Stimulated activated CD4-positive, alpha-beta T cell treated with anti-CD3 and anti-CD28 coated beads, Interleukin-1b, Interleukin-23, amount 100 ng/mL, for 4 hours (primary cell): ENCODE measurements around the gene SLC2A14.
"Not testable (repeated sequence)": the region's sequence is repeated elsewhere in the genome, so short reads cannot be mapped to it uniquely, and the experiment has no call there.

Experiments
- DNase-seq, 2 donors: peaks; one replicate each; pipeline ENCODE4 v3.0.0-alpha.2; 2020; ENCODE audit warnings: low read depth in 2 of 2

SLC2A14 gene

DNA sequence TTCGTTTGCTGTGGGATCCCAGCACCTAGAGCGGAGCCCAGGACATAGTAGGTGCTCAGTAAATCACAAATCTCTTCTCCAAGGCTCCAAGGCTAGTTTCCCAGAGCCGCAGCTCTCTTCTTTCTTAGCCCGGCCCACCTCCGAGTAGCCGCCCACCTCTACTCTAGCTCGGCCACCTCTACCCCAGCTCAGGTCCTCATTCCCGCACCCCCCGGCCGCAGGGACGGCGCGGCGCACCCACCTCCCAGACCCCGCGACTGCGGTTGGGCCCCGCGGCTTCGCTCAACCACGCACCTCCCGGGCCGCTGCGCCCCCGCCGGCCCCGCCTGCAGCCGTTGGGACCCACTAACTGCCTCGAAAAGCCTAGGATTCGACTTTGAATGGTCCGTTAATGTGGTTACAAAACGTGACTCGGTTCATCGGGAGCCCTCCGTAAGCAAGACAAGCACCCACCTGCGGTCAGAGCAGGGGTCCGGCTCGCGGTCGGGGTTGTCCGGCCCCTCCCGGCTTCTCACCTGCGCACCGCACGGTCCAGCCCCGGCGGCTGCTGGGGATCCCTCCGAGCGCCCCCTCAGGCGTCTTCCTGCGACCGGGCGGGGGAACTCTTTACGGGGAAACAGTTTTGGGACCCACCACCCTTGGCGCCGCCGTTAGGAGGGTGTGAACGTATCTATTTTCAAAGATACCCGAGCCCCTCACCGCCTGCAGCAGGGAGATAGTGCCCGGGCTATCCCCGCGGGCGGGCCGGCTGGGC, at the start of gene SLC2A14:
TSS of gene SLC2A14 (minus strand) at position 350 of the 754 bp plus-strand sequence. CDS start 3,035 bp downstream, outside the sequence.
- no peak for DNase-seq

- DNase-seq, result not testable (repeated sequence)
These were observed 48.5 kb upstream of the SLC2A14 start for GRCh38 chr12:7921181-7921580.

DNA sequence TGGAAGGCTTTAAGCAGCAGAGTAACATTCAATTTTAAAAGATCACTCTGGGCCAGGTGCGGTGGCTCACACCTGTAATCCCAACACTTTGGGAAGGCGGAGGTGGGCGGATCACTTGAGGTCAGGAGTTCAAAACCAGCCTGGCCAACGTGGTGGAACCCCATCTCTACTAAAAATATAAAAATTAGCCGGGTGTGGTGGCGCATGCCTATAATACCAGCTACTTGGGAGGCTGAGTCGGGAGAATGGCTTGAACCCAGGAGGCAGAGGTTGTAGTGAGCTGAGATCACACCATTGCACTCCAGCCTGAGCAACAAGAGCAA, 45.5 kb upstream of the SLC2A14 start:
- not testable (repeated sequence) for DNase-seq

- no peak for DNase-seq
These were observed 44.9 kb upstream of the SLC2A14 start for GRCh38 chr12:7917392-7918267.

DNA sequence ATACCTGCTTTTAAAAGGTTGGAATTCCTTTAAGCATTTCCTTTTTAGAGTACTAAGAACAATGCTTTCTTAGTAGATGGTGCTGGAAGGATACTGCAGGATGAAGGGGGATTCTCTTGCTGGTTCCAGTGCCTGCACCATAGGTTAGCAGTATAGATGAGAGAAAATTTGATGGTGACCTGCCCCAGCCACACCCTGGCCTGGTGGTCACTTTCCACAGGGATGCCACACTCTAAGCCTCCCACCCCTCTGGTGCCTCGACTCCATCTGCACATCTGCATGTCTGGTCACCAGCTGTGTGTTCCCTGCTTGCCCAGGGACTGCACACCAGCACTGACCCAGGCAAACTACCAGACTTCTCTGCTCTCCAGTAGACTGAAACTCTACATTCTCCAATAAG, 44.2 kb upstream of the SLC2A14 start:
- no peak for DNase-seq

GRCh38 chr12:7915661-7916403, 43.1 kb upstream of the SLC2A14 start:
- DNase-seq, result no peak

DNA sequence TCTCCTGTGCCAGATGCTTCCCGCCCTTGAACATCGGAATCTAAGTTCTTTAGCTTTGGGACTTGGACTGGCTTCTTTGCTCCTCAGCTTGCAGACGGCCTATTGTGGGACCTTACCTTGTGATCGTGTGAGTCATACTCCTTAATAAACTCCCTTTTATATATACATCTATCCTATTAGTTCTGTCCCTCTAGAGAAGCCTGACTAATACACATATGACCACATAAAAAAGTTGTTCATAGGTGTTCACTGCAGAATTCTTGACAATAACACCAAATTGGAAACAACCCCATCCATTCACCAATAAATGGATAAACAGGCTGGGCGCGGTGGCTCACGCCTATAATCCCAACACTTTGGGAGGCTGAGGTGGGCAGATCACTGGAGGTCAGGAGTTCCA, 37.4 kb upstream of the SLC2A14 start:
- not testable (repeated sequence) for DNase-seq

DNA sequence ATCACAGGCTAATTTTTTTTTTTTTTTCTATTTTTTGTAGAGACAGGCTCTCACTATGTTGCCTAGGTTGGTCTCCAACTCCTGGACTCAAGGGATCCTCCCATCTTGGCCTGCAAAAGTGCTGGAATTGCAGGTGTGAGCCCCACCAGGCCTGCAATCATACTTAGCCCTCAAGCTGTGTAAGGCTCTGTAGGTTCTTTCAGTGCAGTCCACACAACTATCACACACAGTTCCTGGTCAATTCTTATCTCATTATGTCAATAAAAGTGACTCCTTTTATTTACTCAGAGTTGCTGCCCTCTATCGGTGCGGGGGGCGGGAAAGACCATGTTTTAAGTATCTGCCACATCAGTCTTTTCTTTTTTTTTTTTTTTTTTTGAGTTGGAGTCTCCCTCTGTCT, 34.3 kb upstream of the SLC2A14 start:
- peak in 1 of 2 donors; percentile 18 for DNase-seq

- DNase-seq, result not testable (repeated sequence)
These were observed 33.6 kb upstream of the SLC2A14 start for GRCh38 chr12:7906303-7906702.

GRCh38 chr12:7905600-7906125, 32.9 kb upstream of the SLC2A14 start:
- DNase-seq, result not testable (repeated sequence)

DNA sequence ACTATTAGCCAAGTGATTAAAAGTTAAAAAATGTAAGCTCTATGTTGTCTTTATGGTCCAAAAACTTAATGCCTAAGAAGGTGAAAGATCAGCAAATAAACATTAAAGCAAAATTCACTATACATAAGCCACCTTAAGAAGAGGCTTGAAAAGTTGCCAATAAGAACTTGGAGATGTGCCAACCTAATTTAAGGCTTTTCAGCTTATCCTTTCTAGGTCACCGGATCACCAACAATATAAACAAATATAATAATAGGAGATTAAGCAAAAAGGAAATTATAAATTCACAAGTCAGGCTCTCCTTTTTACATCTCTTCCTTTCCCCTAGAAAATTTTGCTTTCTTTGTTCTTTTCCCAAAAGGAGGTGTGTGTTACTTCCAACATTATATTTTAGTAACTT, 32.4 kb upstream of the SLC2A14 start:
- DNase-seq, result no peak

DNA sequence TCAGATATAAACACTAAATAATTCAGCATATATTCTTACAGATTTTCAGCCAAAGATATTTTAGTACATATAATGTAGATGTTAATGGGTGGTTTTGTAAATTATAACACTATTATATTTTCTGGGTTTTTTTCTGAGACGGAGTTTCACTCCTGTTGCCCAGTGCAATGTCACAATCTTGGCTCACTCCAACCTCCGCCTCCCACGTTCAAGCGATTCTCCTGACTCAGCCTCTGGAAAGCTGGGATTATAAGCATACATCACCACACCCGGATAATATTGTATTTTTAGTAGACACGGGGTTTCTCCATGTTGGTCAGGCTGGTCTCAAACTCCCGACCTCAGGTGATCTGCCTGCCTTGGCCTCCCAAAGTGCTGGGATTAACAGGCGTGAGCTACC, 29.7 kb upstream of the SLC2A14 start:
- DNase-seq, result not testable (repeated sequence)

DNA sequence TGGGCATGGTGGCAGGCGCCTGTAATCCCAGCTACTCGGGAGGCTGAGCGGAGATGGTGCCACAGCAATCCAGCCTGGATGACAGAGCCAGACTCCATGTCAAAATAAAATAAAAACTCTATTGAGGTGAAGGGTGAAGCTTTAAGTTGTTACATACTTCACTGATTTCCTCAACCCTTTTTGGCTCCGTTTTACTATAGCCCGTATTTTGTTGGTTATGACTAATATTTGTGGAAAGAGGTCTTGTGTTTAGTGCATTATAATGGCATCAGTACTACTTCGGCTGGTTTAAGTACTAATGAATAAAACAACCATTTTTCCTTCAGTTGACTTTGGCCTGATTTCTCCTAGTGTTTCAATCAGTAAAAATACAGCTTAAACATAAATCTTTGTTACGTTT, 27.0 kb upstream of the SLC2A14 start:
- DNase-seq, result no peak

DNA sequence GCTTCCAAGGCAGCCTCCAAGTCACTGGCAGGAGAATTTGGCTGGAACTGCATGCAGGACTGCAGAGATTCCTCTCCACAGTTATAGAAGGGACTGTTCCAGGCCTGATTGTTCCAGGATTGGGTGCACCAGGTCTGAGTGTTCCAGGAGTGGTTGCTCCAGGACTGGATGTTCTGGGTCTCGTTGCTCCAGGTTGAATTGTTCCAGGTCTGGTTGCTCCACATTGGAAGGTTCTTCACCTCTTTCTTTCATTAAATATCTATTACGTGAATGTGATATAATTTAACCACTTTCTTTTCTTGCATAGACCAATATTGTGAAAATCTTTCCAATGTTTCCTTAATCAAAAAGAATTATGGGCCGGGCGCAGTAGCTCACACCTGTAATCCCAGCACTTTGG, 24.0 kb upstream of the SLC2A14 start:
- DNase-seq, result not testable (repeated sequence)

DNA sequence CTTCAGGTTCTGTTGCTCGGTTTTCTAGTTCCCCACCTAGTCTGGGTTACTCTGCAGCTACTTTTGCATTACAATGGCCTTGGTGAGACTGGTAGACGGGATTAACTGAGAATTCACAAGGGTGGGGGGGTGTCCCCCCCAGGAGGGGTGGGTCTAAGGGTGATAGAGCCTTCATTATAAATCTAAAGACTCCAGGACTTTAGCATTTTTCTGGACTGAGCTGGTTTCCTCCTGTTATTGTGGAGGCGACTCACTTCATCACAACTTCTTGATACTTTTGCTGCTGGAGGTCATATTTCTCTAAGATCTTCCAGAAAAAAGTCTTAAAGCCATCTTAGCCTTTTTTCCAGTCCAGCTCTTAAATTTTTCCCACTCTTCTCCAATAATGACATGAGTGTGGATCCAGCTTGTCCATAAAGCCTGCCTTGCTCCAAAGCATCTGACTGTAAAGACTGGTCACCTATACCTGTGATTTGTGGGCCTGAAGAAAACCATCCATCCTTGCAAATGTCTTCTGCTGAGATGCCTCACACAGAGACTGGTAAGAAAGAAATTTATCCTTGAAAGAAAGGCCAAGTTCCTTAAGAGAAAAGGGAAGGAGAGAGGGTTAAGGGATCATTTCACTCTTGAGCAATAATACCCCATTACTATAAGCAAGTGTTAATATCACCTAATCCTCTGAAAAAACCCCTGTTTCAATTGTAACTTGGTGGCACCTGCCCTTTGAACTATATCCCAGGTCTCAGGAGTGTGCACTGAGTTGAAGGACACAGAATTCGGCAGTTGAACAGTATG, 19.7 kb upstream of the SLC2A14 start:
- no peak for DNase-seq

- DNase-seq, result no peak
These were observed 12.0 kb upstream of the SLC2A14 start for GRCh38 chr12:7884689-7885088.

GRCh38 chr12:7881736-7882120, 9.0 kb upstream of the SLC2A14 start:
- DNase-seq, result not testable (repeated sequence)

GRCh38 chr12:7880952-7881735, 8.4 kb upstream of the SLC2A14 start:
- DNase-seq, result not testable (repeated sequence)

DNA sequence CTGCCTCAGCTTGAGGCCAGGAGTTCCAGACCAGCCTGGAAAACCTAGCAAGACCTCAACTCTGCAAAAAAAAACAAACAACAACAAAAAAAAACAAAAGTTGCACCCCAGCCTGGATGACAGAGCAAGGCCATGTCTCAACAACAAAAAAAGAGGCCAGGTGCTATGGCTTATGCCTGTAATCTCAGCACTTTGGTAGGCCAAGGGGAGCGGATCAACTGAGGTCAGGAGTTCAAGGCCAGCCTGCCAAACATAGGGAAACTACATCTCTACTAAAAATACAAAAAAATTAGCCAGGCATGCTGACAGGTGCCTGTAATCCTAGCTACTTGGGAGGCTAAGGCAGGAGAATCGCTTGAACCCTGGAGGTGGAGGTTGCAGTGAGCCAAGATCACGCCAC, 6.5 kb upstream of the SLC2A14 start:
- DNase-seq, result no peak

DNA sequence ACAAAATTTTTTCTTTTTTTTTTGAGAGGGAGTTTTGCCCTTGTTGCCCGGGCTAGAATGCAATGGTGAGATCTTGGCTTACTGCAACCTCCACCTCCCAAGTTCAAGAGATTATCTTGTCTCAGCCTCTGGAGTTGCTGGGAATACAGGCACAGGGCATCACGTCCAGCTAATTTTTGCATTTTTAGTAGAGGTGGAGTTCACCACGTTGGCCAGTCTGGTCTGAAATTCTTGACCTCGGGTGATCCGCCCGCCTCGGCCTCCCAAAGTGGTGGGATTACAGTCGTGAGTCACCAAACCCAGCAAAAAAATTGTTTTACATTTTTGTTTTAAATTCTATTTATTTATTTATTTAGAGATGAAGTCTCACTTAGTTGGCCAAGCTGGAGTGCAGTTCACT, 4.7 kb upstream of the SLC2A14 start:
- no peak for DNase-seq
